Panc1 (cell line): ENCODE measurements around the gene PRR36. TPM values are rescaled to one million over a fixed set of nuclear protein-coding genes. Genes with fewer than 3 reads are reported as not detected.

Experiments
- ATAC-seq: fragments of 200-7000 bp; cut with Tn5 transposase; 2 replicates; pipeline ENCODE4 v1.9.1; 2020; ENCODE audit warnings: mild to moderate bottlenecking, moderate library complexity
- BruUV-seq: library from RNA; stranded (reverse); fragments of 400-500 nt; replicated peaks from 2 replicates; lab custom pipeline; 2021; lab: Mats Ljungman, UMichigan
- CTCF ChIA-PET: fragments of 300-600 bp; sonication (Branson Sonifier 250); formaldehyde crosslinking; loops from one replicate; lab custom pipeline; 2022; ENCODE audit warnings: antibody characterized with exemption; lab: Charles Lee
- POLR2A ChIA-PET: fragments of 300-600 bp; sonication (Branson Sonifier 250); formaldehyde crosslinking; loops from one replicate; lab custom pipeline; 2022; ENCODE audit warnings: antibody characterized with exemption; lab: Charles Lee
- DNase-seq: peaks from one replicate; pipeline ENCODE4 v3.0.0-alpha.2; 2010; ENCODE audit warnings: low read depth, low spot score
- H3K27ac ChIP-seq: 2 replicates; pipeline ENCODE4 v1.5.1; 2011; ENCODE audit warnings: mild to moderate bottlenecking, low read length, inconsistent platforms
- H3K27me3 ChIP-seq: fragments of 200-500 bp; sonication (Bioruptor generic); 2 replicates; pipeline ENCODE4 v1.6.0; 2014; ENCODE audit warnings: low read length, inconsistent platforms; ENCODE audit not compliant: control insufficient read depth, insufficient read depth
- H3K36me3 ChIP-seq: fragments of 200-500 bp; sonication (Bioruptor generic); 2 replicates; pipeline ENCODE4 v1.5.1; 2014; ENCODE audit warnings: inconsistent platforms, mild to moderate bottlenecking, low read length, moderate library complexity; ENCODE audit not compliant: control insufficient read depth, insufficient read depth
- H3K4me1 ChIP-seq: 2 replicates; pipeline ENCODE4 v1.5.1; 2011; ENCODE audit warnings: inconsistent platforms, mild to moderate bottlenecking, low read length, moderate library complexity; ENCODE audit not compliant: control insufficient read depth, insufficient read depth
- H3K4me3 ChIP-seq, 2 experiments: 2 replicates each; pipeline ENCODE4 v1.5.1; 2011 to 2012; ENCODE audit warnings: low read depth in 2 of 2, low read length in 2 of 2, mild to moderate bottlenecking in 2 of 2, inconsistent platforms in 1 of 2, moderate library complexity in 1 of 2
- H3K9me3 ChIP-seq: fragments of 200-500 bp; sonication (Bioruptor generic); 2 replicates; pipeline ENCODE4 v1.5.1; 2014; ENCODE audit warnings: low read depth, mild to moderate bottlenecking, inconsistent platforms, low read length, moderate library complexity; ENCODE audit not compliant: control insufficient read depth, insufficient read depth
- CTCF ChIP-seq: fragments of 450-650 bp; IDR thresholded peaks from 2 replicates; pipeline ENCODE4 v1.5.1; 2017; ENCODE audit warnings: mild to moderate bottlenecking
- POLR2AphosphoS5 ChIP-seq: IDR thresholded peaks from 2 replicates; pipeline ENCODE4 v1.6.1; 2012; ENCODE audit warnings: mild to moderate bottlenecking, low read depth, low read length, moderate library complexity
- REST ChIP-seq, 2 experiments: IDR thresholded peaks; 2 replicates each; pipeline ENCODE4 v1.6.1; 2011 to 2012; ENCODE audit warnings: low read depth in 2 of 2, control low read depth in 1 of 2, low read length in 1 of 2, mild to moderate bottlenecking in 1 of 2, moderate library complexity in 1 of 2; ENCODE audit not compliant: insufficient read depth in 1 of 2
- SIN3A ChIP-seq: IDR thresholded peaks from 2 replicates; pipeline ENCODE4 v1.6.1; 2012; ENCODE audit warnings: low read depth, mild to moderate bottlenecking, low read length, moderate library complexity, borderline replicate concordance; ENCODE audit not compliant: insufficient read depth
- TCF7L2 ChIP-seq: IDR thresholded peaks from 2 replicates; pipeline ENCODE4 v1.6.1; 2011; ENCODE audit warnings: mild to moderate bottlenecking, low read depth, low read length, inconsistent platforms
- in situ Hi-C: cut with HindIII; loops from 2 replicates; pipeline ENCODE4 v1.10.0; 2016; ENCODE audit warnings: low sequenced_read_pairs, low pct_unique_long_range_greater_than_20kb
- intact Hi-C: fragments of 100-400 bp; cut with micrococcal nuclease; formaldehyde crosslinking; loops from one replicate; pipeline ENCODE4 v1.10.0; 2022; ENCODE audit not compliant: unreplicated experiment
- total RNA-seq: library from RNA; stranded (reverse); gene quantifications from one replicate; pipeline ENCODE4 v1.2.1, GENCODE V29; 2021; ENCODE audit not compliant: unreplicated experiment

The PRR36 gene
- total RNA-seq, 1 experiment from 2014 or later: 3.7 TPM

GRCh38 chr19:7847664-7848063 is 26.5 kb downstream of the PRR36 start:
- DNase-seq: no peak
- Histone ChIP-seq H3K36me3 (no peaks in the 10 kb centered on the region), H3K9me3 (no peaks in the 10 kb centered on the region), H3K27ac (no peak overlapping the region), H3K4me1 (no peaks in the 10 kb centered on the region), H3K4me3 (no peak overlapping the region), H3K27me3 (no peaks in the 10 kb centered on the region)
- POLR2A ChIA-PET: no interaction called here
- ATAC-seq: no peak
- in situ Hi-C loops: no loop called here
- intact Hi-C loops: no loop called here
- no peak for TF ChIP-seq TCF7L2
- TF ChIP-seq SIN3A: no peak
- no peak for TF ChIP-seq POLR2AphosphoS5
- TF ChIP-seq REST (IDR thresholded peaks at IDR 0.05; ENCODE audit: insufficient read depth in 1 of 2, low read depth in 2 of 2, low read length in 1 of 2): no peak
- no TSS peak for BruUV-seq
- CTCF ChIA-PET: no interaction called here

- in situ Hi-C loops (no loop called here), intact Hi-C loops (no loop called here)
- Histone ChIP-seq H3K27me3 (no peaks in the 10 kb centered on the region), H3K4me3 (no peak overlapping the region), H3K9me3 (no peaks in the 10 kb centered on the region), H3K27ac (no peak overlapping the region), H3K36me3 (no peaks in the 10 kb centered on the region), H3K4me1 (no peaks in the 10 kb centered on the region)
- CTCF ChIA-PET: no interaction called here
- ATAC-seq (no peak), DNase-seq (no peak)
- TF ChIP-seq REST (IDR thresholded peaks at IDR 0.05; ENCODE audit: insufficient read depth in 1 of 2, low read depth in 2 of 2, low read length in 1 of 2) (no peak), TCF7L2 (no peak), POLR2AphosphoS5 (no peak), CTCF (no peak)
- no TSS peak for BruUV-seq
- POLR2A ChIA-PET: interaction anchor here (0.5 kb wide), 1 partner anchor 217 kb away, joined by 7 read pairs; the partner anchor contains the start of genes PET100 and XAB2
Measured at GRCh38 chr19:7846155-7846646, 28.0 kb downstream of the PRR36 start.
